ENCODE data around the gene CHAC2.
A peak's percentile ranks its signal among the peaks of the same experiment; 100 is the strongest.
"Not testable (repeated sequence)": the region's sequence is repeated elsewhere in the genome, so short reads cannot be mapped to it uniquely, and the experiment has no call there.

Gene CHAC2

DNA sequence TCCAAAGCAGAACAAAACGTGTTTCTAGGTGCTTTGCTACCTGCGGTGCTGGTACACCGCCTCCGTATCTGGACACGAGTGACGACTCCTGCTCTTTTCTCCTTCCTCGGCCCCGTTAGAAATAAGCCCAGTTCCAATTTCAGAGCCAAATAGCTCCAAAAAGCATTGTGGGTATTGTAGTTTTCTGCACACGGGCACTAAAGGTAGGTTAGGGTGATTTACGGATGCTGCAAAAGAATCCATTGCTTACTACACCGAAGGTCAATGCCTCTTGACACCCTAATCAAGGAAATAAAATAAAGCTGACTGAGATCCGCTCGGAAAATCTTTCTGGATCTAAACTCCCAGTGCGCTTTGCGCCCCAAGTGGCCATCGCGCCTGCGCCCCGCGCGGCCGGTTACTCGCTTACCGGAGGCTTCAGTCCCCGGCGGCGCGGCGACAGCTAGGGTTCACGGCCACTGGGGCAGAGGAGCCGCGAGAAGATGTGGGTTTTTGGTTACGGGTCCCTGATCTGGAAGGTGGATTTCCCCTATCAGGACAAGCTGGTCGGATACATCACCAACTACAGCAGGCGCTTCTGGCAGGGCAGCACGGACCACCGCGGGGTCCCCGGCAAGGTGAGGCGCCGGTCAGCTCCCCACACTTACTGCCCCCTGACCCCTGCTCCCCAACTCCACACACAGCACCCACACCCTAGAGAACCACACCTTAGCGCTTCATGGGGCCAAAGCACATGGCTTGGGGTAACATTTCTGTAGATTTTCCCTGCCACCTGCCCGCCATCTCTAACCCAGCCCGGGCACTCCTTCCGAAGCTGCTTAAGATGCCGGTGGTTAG, at the start of gene CHAC2:
CHAC2 (plus strand) TSS at position 400 of the 837 bp plus-strand sequence; CDS start at position 483, 83 bp downstream.
- no peaks in the 10 kb centered on the region for H3K27me3 ChIP-seq (ENCODE audit: insufficient read depth, low read depth, severe bottlenecking)
- peaks cover 37% of the 10 kb centered on the region for H3K36me3 ChIP-seq
- TF ChIP-seq CTCF (IDR thresholded peaks at IDR 0.05; ENCODE audit: low read depth, low read length): peak; percentile 43
- peak within 1 kb of the TSS; percentile 90 for H3K27ac ChIP-seq
- peak; percentile 94 for DNase-seq
- no peaks in the 10 kb centered on the region for H3K9me3 ChIP-seq (ENCODE audit: severe bottlenecking)
- peak within 1 kb of the TSS; percentile 96 for H3K4me3 ChIP-seq (ENCODE audit: low read depth, low read length)

DNA sequence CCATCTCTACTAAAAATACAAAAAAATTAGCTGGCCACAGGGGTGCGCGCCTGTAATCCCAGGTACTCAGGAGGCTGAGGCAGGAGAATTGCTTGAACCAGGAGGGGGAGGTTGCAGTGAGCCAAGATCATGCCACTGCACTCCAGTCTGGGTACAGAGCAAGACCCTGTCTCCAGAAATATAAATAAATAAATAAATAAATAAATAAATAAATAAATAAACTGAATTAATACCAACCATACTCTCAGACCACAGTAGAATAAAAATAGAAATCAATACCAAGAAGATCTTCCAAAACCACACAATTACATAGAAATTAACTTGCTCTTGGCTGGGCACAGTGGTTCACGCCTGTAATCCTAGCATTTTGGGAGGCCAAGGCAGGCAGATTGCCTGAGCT, 46.7 kb upstream of the CHAC2 start:
- DNase-seq; H3K4me3 ChIP-seq (ENCODE audit: low read depth, low read length); H3K36me3 ChIP-seq; H3K27me3 ChIP-seq (ENCODE audit: insufficient read depth, low read depth, severe bottlenecking); H3K27ac ChIP-seq; H3K9me3 ChIP-seq (ENCODE audit: severe bottlenecking): not testable (repeated sequence)

DNA sequence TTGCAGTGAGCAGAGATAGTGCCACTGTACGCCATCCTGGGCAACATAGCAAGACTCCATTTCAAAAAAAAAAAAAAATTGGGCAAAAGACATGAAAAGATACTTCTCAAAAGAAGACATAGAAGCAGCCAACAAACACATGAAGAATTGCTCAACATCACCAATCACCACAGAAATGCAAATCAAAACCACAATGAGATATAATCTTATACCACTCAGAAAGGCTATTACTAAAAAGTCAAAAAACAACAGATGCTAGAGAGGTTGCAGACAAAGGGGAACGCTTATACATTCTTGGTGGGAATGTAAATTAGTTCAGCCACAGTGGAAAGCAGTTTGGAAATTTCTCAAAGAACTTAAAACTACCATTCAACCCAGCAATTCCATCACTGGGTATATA, 43.1 kb upstream of the CHAC2 start:
- H3K27ac ChIP-seq: no peak overlapping the region

GRCh38 chr2:53725662-53726061, 41.9 kb upstream of the CHAC2 start:
- no peaks in the 10 kb centered on the region for H3K36me3 ChIP-seq
- no peak for TF ChIP-seq CTCF (IDR thresholded peaks at IDR 0.05; ENCODE audit: low read depth, low read length)
- DNase-seq: no peak

More for the DNA sequence above, 43.1 kb upstream of the CHAC2 start:
- no peaks in the 10 kb centered on the region for H3K27me3 ChIP-seq (ENCODE audit: insufficient read depth, low read depth, severe bottlenecking)
- DNase-seq: no peak
- H3K36me3 ChIP-seq: no peaks in the 10 kb centered on the region
- H3K9me3 ChIP-seq (ENCODE audit: severe bottlenecking): no peaks in the 10 kb centered on the region
- no peak overlapping the region for H3K4me3 ChIP-seq (ENCODE audit: low read depth, low read length)
- TF ChIP-seq CTCF (IDR thresholded peaks at IDR 0.05; ENCODE audit: low read depth, low read length): no peak

DNA sequence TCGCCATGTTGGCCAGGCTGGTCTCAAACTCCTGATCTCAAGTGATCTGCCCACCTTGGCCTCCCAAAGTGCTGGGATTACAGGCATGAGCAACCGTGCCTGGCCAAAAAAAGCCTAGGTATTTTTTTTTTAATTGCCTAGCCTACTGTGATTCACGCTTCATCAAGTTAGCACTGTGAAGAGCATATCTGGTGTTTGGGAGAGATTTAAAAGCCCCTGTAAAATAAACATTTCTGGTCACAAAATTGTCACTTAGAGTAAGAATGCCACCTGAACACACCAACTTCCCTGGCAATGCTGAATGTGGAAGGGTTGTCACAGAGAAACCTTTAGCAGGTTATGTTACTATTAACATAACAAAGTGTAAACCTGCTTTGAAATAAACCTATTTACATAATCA, 39.7 kb upstream of the CHAC2 start:
- Histone ChIP-seq H3K4me3 (ENCODE audit: low read depth, low read length) (no peak overlapping the region), H3K27me3 (ENCODE audit: insufficient read depth, low read depth, severe bottlenecking) (no peaks in the 10 kb centered on the region), H3K9me3 (ENCODE audit: severe bottlenecking) (no peaks in the 10 kb centered on the region), H3K36me3 (no peaks in the 10 kb centered on the region), H3K27ac (no peak overlapping the region)
- TF ChIP-seq CTCF (IDR thresholded peaks at IDR 0.05; ENCODE audit: low read depth, low read length): no peak
- DNase-seq: no peak

More at GRCh38 chr2:53725662-53726061, 41.9 kb upstream of the CHAC2 start:
- Histone ChIP-seq H3K4me3 (ENCODE audit: low read depth, low read length) (no peak overlapping the region), H3K27ac (no peak overlapping the region), H3K9me3 (ENCODE audit: severe bottlenecking) (no peaks in the 10 kb centered on the region), H3K27me3 (ENCODE audit: insufficient read depth, low read depth, severe bottlenecking) (no peaks in the 10 kb centered on the region)

- Histone ChIP-seq H3K36me3 (no peaks in the 10 kb centered on the region), H3K27ac (no peak overlapping the region), H3K4me3 (ENCODE audit: low read depth, low read length) (no peak overlapping the region), H3K27me3 (ENCODE audit: insufficient read depth, low read depth, severe bottlenecking) (no peaks in the 10 kb centered on the region), H3K9me3 (ENCODE audit: severe bottlenecking) (no peaks in the 10 kb centered on the region)
- DNase-seq: no peak
- TF ChIP-seq CTCF (IDR thresholded peaks at IDR 0.05; ENCODE audit: low read depth, low read length): no peak
Observed at GRCh38 chr2:53729143-53729762, 38.4 kb upstream of the CHAC2 start.
